Occipital lobe (tissue), 2 donors: ENCODE measurements around the gene CLIC5. TPM values are rescaled to one million over a fixed set of nuclear protein-coding genes. Genes with fewer than 3 reads are reported as not detected.
"Not testable (repeated sequence)": the region's sequence is repeated elsewhere in the genome, so short reads cannot be mapped to it uniquely, and the experiment has no call there.

Experiments used
- DNase-seq: peaks from one replicate; lab custom pipeline; 2025; lab: John Stamatoyannopoulos, UW
- total RNA-seq: library from RNA; depleted of rRNA; stranded (reverse); fragments of >200 nt; gene quantifications from one replicate; pipeline ENCODE4 v1.2.3, GENCODE V29; 2014

The CLIC5 gene
- total RNA-seq, 1 donor from 2014 or later = 0.47 TPM

DNA sequence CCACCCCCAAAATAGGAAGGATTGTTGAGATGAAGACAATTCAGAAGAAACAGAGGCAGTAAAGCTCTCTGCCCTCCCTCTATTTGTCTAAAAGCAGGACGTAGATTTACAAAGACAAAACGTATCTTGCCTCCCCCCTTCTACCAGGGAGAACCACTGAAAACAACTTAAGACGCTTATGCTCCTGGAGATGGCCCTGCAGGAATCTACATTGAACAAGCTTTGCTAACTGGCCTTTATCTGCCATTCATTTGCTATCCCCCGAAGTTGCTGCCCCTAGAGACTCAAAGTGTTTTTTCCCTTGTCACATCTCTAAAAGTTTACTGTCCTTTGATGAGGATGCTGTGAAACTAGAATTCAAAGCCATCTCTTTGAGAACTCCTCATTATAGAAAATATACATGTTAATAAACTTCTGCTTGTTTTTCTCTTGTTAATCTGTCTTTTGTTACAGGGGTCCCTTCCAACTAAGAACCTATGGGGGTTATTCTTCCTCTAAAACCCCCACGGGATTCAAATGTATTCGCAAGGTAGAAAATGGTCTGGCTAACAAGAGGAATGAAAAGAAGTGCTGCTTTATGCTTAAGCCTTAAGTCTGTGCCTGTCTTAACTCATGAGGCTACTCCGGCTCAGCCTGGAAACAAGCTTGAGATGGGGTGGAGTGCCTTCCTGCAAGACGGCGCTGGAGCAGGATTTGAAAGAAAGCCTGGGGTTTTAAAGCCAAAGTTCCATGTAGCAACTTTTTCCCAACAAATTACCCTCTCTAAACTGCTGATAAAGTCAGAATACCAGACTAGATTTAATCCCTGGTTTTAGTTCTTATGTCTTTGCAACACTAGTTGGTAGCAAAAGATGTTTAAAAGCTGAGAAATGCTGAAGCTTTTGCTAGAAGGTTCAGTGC, 88.0 kb downstream of the CLIC5 start:
- DNase-seq = no peak

DNA sequence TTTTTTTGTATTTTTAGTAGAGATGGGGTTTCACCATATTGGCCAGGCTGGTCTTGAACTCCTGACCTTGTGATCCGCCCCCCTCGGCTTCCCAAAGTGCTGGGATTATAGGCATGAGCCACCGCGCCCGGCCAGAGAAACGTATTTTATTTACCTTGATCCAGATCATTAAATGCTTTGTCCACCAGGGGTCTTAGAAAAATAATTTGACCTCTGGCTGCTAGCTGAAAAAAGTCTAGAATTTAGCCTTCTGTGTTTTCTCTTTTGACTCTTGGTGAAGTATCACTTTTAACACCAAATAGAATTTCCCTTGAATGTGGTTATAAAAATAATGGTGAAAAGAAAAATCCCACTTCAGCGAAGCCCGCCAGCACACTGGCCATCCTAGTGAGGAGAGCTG, 89.2 kb downstream of the CLIC5 start:
- not testable (repeated sequence) for DNase-seq

DNA sequence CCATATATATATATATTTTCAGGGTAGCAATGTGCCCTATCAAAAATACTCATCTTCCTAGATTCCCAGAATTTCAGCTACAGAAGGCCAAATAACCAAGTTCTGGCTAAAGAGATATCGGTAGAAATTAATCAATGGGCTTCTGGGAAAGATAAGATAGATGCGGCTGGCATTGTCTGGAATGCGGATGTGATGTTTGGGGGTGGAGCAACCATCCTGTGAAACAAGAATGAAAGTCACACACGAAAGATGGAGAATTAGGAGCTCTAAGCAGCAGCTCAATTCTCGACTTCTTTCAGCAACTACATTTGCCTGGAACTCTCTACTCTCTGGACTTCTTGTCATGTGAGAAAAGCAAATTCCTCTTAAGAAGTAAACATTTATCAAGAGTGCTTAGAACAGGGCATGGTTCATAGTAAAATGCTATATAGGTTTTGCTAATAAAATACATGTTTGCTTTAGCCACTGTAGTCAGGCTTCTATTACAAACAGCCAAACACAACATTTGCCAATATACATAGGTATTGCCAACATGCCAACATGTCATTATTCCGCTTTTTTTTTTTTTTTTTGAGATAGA, 90.8 kb downstream of the CLIC5 start:
- DNase-seq = no peak

DNA sequence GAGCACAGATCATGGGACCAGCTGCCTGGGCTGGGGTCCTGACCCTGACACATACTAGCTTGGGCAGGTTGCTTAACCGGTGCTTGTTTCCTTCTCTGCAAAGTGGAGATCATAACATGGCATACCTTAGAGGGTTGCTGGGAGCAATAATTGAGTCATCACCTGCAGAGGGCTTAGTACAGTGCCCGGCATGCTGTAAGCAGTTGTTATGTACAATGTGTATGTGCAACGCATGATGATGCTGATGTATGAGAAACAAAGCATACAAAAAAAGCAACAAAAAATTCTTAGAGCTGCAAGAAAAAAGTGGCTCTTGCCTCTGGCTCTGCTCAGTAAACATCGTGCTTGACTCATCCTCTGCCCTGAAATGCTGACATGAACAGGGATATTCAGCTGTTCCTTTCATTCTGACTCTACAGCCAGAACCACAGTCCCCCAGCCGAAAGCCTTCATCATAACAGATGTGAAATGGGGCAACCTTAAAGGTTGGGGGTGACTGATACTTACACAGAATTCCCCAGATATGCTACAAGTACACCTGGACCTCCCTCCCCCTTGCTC, 91.7 kb downstream of the CLIC5 start:
- no peak for DNase-seq

DNA sequence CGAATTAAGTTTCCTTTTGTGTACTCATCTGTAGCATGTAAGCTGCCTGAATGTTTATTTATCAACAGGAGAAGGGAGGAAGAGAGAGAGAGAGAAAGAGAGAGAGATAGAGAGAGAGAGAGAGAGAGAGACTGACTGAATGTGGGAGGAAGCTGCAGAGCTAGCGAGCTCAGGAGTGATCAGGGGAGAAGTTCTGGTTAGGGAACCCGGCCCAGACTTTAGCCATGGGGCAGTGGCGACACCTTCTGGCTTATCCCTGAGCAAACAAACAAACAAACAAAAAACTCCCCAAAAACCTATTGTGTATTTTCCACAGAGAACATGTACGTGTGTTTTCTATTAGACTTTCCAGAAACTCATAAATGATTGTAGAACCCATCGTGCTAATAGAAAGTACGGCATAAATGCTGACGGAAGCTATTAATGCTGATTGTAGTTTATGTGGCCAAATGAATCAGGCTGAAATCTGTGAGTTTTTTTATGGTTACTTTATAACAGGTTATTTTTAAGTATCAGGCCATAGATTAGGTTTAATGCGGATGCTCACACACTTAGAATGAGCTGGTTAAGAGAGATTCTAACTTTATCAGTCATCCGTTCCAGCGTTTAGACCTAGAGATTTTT, 92.8 kb downstream of the CLIC5 start:
- peak; percentile 64 for DNase-seq

DNA sequence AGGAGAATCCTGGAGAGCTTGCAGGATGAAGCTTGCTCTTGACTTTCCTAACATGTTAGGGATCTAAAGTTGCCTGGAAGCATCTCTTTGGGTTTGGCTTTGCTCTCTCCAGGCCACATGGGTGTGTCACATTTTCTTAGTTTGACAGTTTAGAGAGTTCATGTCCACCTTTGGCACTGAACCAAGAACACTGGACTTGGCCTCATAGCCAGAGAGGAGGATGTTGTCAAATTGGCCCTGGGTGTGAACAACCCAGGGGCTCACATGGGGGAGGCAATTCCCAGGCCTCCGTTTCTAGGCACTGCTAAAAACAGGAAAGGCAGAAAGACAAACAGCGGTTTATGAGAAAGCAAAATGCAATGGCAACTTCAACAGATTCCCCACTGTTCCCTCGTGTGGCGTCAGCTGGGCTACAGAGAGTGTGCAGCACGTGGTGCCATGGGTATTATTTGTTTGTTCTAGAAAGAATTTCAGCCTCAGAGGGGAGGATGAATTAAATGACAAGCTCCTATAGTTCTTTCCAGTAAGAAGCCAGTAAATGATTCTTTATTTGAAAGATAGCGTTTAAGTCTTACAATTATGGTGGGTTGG, 93.9 kb downstream of the CLIC5 start:
- DNase-seq = no peak

DNA sequence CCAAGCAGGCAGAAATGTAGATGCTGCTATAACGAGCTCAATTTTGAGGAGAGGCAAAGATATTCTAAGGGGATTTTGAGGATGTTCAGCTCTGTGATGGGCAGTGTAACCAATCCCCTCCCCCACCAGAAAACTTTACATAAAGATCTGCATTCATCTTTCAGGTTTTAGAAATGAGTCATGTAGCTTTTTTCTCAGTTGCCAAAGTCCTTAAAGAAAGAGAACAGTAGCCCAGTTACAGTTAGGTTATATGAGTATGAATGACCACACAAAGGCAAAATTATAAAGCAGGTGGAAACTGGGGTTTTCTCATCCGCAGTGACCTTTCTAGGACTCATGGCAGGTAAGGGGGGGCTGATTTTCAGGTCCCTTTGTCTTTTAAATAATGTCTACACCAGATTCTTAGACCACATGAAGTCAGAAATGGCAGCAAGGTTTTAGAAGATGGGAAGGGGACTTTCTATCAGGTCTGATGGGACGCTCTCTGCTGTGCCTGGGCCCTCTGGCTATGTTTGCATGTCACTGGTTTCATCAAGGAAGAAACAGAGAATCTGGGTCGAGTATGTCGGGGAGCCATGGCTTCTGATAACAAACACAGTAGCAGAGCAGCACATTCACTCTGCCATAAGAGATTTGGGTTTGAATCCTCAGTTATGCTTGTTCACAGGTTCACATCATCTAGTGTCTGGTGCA, 94.7 kb downstream of the CLIC5 start:
- DNase-seq = no peak

DNA sequence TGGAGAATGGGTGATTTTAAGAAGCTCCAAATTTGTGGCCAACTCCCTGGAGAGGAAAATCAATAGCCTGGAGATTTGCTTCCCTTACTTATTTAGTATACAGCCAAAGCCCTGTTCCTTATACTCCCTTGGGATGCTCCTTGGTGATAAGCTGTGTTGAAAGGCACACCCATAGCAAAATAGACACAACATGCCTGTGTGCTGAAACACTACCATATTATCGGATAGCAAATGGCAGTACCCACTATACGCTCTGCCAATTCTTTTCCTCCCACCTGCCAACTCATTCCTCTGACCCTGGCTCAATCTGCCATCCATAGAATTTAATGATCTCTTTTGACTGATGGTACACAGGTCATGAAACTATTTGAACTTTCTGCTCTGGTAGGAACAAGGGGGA, 98.2 kb downstream of the CLIC5 start:
- DNase-seq = no peak

DNA sequence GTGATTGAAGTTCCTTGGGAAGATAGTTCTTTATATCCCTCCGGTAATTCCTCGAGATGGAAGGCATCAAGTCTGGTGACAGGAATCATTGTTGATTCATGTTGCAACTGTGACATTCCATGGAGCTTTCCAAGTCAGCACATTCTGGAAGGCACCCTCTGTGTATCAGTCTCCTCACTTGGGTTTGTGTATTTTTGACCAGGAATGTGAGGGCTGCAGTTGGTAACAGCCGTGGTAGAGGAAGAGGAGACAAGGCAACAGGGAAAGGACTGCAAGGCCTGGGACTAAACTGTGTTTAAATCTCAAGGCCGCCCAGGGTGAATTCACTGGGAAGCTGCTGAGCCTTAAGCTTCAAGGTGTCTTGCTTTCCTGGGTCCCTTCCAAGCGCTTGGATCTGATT, 99.0 kb downstream of the CLIC5 start:
- no peak for DNase-seq

DNA sequence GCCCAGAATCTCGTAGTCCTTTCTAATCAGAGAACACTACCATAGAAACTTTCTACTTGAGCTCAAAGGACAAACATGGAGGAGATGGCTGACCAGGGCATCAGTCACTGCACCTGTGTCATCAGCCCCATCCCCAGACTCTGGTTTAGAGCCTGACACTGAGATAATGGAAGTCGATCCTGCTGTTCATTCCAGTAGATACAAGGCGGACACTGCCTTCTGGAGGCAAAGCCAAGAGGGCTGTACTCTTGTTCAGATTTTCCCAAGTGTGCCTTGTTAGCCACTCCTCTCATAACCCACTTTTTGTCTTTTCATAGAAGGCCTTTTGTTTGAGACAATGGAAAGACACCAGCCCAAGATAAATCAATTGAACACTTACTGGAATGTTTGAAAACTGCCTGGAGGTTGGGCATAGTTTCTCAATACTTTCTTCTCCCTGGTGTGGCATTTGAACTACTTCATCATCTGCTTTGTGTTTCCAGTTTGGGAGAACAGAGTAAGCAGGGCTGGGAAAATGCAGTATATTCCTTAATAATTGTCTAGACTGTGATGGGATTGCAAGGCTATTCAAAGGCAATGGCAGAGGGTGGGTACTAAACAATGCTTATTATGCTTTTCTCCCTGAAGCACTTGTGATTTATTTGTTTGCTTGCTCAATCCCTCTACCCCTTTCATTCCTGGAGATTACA, 99.7 kb downstream of the CLIC5 start:
- no peak for DNase-seq

DNA sequence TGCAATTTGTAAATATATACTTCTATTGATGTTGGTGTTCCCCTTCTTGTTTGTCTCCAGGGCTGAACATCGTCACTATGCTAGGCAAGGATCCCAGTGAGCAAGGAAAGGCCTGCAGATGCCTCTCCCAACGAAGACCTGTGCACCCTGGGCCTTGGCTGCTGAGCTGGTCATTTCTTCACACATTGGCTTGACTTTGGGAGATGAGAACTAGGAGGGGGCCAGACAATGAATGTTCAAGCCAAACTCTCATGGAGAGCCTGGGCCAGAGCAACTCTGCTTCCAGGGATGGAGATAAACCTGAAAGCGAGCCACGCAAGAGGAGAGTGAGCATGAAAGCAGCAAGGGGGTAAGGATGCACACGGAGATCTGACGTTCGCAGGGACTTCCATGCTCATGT, 104.0 kb downstream of the CLIC5 start:
- no peak for DNase-seq

DNA sequence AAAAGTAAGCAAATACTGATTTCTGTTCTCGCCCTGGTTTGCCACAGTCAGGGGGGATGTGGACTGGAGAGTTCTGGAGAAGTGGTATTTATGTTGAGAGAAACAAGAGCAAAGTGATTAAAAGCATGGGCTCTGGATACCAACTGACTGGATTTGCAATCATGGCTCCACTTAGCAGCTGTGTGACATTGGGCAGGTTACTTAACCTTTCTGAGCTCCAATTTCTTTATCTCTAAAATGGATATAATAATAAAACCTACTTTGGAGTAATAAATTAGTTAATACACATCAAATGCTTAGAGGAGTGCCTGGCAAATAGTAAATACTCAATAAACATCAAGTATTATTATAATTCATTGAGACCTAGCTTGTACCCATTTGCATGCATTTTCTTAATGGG, 111.7 kb downstream of the CLIC5 start:
- DNase-seq = no peak

DNA sequence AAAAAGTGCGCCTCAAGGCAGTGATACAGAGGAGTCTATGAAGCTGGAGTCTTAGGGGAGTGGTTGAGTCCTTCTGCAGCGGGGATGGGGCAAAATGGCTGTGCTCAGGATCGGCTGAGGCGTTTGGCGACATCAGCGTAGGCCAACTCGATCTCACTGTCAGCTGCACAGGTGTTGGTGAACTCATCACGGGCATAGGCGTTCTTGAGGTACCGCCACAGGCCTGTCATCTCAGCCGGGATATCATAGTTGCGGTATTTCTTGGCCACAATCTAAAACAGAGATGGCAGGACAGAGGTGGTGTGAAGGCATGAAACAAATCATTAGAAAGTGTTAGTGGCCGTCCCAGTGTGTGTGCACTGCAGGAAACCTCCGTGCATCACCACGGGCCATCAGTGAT, 112.7 kb downstream of the CLIC5 start:
- no peak for DNase-seq

DNA sequence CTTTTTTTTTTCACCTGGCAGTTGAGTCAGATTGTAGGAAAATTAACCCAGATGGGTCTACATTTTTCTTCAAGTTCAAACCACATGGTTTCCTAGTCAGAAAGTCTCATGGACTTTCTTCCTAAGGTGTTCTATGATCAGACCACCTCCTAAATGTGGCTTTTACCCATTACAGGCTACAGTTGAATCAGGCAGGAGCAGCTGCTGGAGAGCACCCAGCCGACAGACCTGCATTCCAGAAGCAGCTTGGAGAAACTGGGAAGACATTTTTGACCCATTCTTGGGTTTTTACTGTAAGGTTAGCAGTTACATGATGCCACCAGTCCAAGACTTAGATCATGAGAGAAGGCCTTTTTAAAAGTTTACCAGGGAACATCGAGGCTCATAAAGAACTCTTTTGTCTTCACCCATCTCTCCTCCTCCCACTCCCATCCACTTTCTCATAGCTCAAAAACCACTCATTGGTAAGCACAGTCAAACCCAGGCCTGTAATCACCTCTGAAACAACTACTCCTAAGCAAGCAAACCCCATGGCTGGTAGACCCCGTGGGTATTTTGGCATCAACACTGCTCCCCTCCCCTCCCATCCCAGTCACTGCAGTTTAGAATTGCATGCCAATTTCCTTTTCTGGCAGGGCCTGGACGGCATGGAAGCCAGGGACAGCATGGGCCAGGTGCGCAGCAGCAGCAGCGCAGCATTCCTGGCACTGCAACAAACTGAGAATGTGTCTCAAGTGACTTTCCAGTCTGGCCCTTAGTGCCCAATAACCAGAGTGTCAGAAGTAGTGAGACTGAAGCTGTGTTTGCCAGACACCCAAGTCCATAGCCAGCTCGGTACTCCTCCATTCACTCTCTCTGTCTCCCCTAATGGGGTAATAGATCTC, 113.7 kb downstream of the CLIC5 start:
- no peak for DNase-seq

DNA sequence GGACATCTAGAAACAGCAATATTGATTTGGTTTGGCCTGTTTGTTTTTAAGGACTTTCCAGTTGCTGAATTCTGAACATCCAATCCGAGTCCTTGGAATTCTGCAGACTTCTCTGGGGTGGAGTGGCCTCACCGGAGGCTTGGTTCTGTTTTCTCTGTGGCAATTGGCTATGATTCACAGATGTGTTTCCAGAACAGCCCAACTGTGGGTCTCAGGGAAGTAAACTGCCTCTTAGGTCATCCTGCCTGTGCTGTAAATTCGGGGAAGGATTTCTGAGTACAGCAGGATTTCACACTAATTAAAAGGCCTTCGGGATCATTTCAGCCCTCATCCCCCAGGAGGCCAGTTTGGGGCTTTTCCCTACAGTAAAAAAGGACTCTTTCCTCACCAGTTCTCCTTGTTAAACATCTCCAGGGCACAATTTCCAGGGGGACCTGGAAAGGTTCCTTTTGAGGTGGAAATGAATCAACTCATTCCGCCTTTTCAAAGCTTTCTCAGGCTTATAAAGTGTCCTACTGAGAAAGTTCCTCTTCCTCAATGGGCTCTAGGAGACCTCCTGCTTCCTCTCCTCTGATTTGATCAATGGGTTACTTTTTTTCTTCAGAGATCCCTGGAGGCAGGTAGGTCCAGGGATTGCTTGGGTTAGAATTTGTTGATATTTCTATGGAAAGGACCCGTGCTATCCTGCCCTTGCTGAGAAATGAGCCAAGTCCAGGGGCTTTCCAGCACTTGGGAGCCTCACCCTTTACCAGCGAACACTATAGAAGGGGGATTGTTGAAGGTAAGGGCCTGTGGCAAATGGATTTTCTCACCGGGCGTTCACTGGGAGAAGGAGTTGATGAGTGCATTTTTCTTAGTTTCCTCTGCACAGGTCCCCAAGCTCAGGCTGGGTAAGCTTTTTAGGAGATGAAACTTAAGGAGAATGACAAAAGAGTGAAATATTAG, 114.6 kb downstream of the CLIC5 start:
- DNase-seq = no peak

DNA sequence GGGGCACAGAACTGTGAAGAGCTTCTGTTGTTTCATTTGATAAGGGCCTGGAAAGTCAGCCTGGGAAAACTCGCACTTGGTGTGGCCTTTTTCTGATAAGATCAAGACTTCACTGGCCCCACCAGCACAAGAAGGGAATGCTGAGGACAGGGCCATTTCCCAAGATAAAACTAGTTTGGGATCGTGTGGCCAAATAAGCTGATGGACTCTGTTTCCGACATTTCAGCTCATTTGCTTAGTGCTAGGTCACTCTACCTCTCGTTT, 116.0 kb downstream of the CLIC5 start:
- no peak for DNase-seq

DNA sequence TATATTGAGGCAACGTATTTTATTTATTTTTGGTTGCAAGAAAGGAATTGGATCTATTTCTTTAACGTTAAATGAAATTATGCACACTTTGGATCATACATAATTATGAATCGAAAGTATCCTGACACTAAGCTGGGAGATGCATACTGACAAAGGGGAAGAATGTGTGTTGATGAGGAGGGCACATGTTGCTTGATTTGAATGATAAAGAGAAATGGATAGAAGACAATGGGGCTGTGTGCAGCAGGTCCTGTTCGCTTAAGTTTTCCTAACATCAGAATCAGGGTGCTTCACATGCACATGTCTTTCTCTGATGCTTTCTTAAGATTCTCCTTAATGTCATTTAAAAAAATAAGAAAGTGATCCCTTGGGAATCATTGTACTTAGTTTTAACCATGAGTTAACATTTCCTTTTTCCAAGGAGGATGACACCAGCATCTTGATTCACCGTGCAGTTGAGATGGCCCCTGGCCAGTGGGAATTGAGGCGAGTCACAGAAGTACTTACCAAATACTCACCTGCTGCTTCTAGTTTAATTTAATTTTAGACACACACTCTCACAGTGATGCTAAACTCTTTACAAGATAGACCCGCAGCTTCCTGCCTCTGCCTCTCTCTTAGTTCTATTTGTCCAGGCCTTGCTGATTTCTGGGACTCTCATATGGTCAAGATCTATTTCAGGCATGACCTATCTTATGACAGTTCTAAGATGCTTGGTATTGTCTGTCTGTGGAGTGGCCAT, 116.5 kb downstream of the CLIC5 start:
- no peak for DNase-seq

DNA sequence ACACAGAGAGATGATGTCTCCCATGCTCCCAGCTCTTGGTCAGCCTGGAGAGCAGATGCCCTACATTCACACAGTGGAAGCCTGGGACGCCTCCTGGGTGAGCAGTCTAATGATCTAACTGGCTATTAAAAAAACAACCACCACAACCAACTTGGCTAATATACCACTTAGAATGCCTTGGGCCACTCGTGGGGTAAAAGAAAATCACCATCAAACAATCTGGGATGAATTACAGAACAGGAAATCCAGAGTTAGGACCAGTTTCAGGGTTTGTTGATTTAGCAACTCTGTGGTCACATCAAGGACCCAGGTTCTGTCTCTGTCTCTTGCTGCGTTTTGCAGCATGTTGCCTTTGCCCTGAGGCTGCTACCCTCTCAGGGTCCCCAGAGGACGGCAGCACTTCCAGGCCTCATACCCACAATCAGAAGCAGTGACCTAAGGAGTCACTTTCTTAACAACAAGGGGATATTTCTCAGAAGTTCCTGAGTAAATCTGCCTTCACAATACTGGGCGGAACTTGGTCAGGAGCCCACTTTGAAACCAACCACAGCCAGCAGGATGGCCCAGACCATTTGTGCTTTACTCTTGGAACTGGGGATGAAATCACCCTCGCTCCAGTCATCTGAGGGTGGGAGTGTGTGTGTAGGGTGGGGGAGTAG, 118.7 kb downstream of the CLIC5 start:
- DNase-seq = no peak
